Fibroblast of lung (primary cell): ENCODE measurements around the gene LILRB2. TPM values are rescaled to one million over a fixed set of nuclear protein-coding genes. Genes with fewer than 3 reads are reported as not detected.

Experiments used
- DNase-seq, 2 donors: peaks; one replicate each; pipeline versions ENCODE4 v3.0.0 to v3.0.0-alpha.2; 2010; ENCODE audit warnings: low read depth in 2 of 2
- H2AFZ ChIP-seq: 2 replicates; pipeline ENCODE4 v1.5.1; 2012; ENCODE audit warnings: low read length, control low read depth, inconsistent platforms
- H3K27ac ChIP-seq: 2 replicates; pipeline ENCODE4 v1.5.1; 2011; ENCODE audit warnings: low read length, control low read depth; ENCODE audit not compliant: insufficient read depth
- H3K27me3 ChIP-seq: 2 replicates; pipeline ENCODE4 v1.5.1; 2011; ENCODE audit warnings: mild to moderate bottlenecking, low read length; ENCODE audit not compliant: control insufficient read depth, insufficient read depth
- H3K36me3 ChIP-seq: 2 replicates; pipeline ENCODE4 v1.5.1; 2011; ENCODE audit warnings: low read length; ENCODE audit not compliant: control insufficient read depth, insufficient read depth
- H3K4me1 ChIP-seq: 2 replicates; pipeline ENCODE4 v1.5.1; 2011; ENCODE audit warnings: low read length; ENCODE audit not compliant: control insufficient read depth, insufficient read depth; ENCODE audit errors: extremely low read depth
- H3K4me2 ChIP-seq: 2 replicates; pipeline ENCODE4 v1.5.1; 2011; ENCODE audit warnings: low read length, control low read depth; ENCODE audit not compliant: insufficient read depth; ENCODE audit errors: extremely low read depth
- H3K4me3 ChIP-seq, 4 experiments: fragments of 200-600 bp in 1 of 4; sonication (generic) in 1 of 4; replicated peaks in 1 of 4; 2 replicates each; pipeline ENCODE4 v1.5.1; 2011 to 2016; ENCODE audit warnings: low read length in 4 of 4, low read depth in 3 of 4, mild to moderate bottlenecking in 3 of 4, control low read depth in 2 of 4, inconsistent platforms in 1 of 4, mixed read lengths in 1 of 4; ENCODE audit not compliant: insufficient read depth in 1 of 4; ENCODE audit errors: control extremely low read depth in 1 of 4
- H3K79me2 ChIP-seq: 2 replicates; pipeline ENCODE4 v1.5.1; 2012; ENCODE audit warnings: mild to moderate bottlenecking, low read length, inconsistent platforms; ENCODE audit not compliant: control insufficient read depth, insufficient read depth
- H3K9ac ChIP-seq: 2 replicates; pipeline ENCODE4 v1.5.1; 2011; ENCODE audit warnings: mild to moderate bottlenecking, low read length, control low read depth; ENCODE audit not compliant: insufficient read depth
- H3K9me3 ChIP-seq: 2 replicates; pipeline ENCODE4 v1.5.1; 2012; ENCODE audit warnings: low read depth, low read length; ENCODE audit not compliant: control insufficient read depth, insufficient read depth
- H4K20me1 ChIP-seq: 2 replicates; pipeline ENCODE4 v1.5.1; 2011; ENCODE audit warnings: low read length; ENCODE audit not compliant: control insufficient read depth, insufficient read depth; ENCODE audit errors: extremely low read depth
- CTCF ChIP-seq, 2 donors: IDR thresholded peaks in 1 of 2; conservative IDR thresholded peaks in 1 of 2; 1 replicate in 1 of 2; 2 replicates in 1 of 2; pipeline ENCODE4 v1.5.1; 2011 to 2012; ENCODE audit warnings: low read length in 2 of 2, control low read depth in 1 of 2, inconsistent platforms in 1 of 2, low read depth in 1 of 2, mild to moderate bottlenecking in 1 of 2
- EZH2 ChIP-seq: IDR thresholded peaks from 2 replicates; pipeline ENCODE4 v1.5.1; 2012; ENCODE audit warnings: low read length, control low read depth, mild to moderate bottlenecking; ENCODE audit errors: missing control alignments
- polyA plus RNA-seq, 2 donors: library from polyadenylated mRNA; depleted of rRNA in 1 of 2; stranded (reverse) in 1 of 2; unstranded in 1 of 2; fragments of >200 nt; gene quantifications; 2 replicates each; pipeline ENCODE4 v1.2.1, GENCODE V29; 2011 to 2012; ENCODE audit warnings: missing spikeins in 1 of 2
- total RNA-seq: library from RNA; depleted of rRNA; stranded (reverse); fragments of >200 nt; gene quantifications from 2 replicates; pipeline ENCODE4 v1.2.1, GENCODE V29; 2014

Gene LILRB2
- total and polyA plus RNA-seq, 2 donors (not counting 1 experiment from before 2014, with no cell fraction given), result not detected

- Histone ChIP-seq H2AFZ (no peak overlapping the region), H4K20me1 (no peaks in the 10 kb centered on the region), H3K36me3 (no peaks in the 10 kb centered on the region), H3K4me3 (no peak overlapping the region), H3K4me2 (no peak overlapping the region), H3K9ac (no peak overlapping the region), H3K4me1 (no peaks in the 10 kb centered on the region), H3K27me3 (no peaks in the 10 kb centered on the region), H3K9me3 (no peaks in the 10 kb centered on the region), H3K79me2 (no peaks in the 10 kb centered on the region), H3K27ac (no peak overlapping the region)
- no peak for TF ChIP-seq CTCF (conservative IDR thresholded peaks at IDR 0.05 in 1 of 2, IDR thresholded peaks at IDR 0.05 in 1 of 2; ENCODE audit: low read depth in 1 of 2, low read length in 2 of 2)
- DNase-seq, result no peak
These were observed 24.2 kb upstream of the LILRB2 start for GRCh38 chr19:54305141-54305540.

GRCh38 chr19:54302257-54302656, 21.3 kb upstream of the LILRB2 start:
- H3K4me1 ChIP-seq, result no peaks in the 10 kb centered on the region
- H3K4me3 ChIP-seq, result no peak overlapping the region
- H4K20me1 ChIP-seq, result no peaks in the 10 kb centered on the region
- no peaks in the 10 kb centered on the region for H3K79me2 ChIP-seq
- no peak overlapping the region for H3K9ac ChIP-seq
- TF ChIP-seq CTCF (conservative IDR thresholded peaks at IDR 0.05 in 1 of 2, IDR thresholded peaks at IDR 0.05 in 1 of 2; ENCODE audit: low read depth in 1 of 2, low read length in 2 of 2) (no peak), EZH2 (no peak)
- H2AFZ ChIP-seq, result no peak overlapping the region
- no peak for DNase-seq
- H3K36me3 ChIP-seq, result no peaks in the 10 kb centered on the region
- H3K27ac ChIP-seq, result no peak overlapping the region
- H3K27me3 ChIP-seq, result no peaks in the 10 kb centered on the region
- no peak overlapping the region for H3K4me2 ChIP-seq
- H3K9me3 ChIP-seq, result no peaks in the 10 kb centered on the region

GRCh38 chr19:54299515-54299914, 18.6 kb upstream of the LILRB2 start:
- Histone ChIP-seq H3K36me3 (no peaks in the 10 kb centered on the region), H3K79me2 (no peaks in the 10 kb centered on the region), H3K4me1 (no peaks in the 10 kb centered on the region), H3K4me2 (no peak overlapping the region), H3K9me3 (no peaks in the 10 kb centered on the region), H3K4me3 (no peak overlapping the region), H3K27me3 (no peaks in the 10 kb centered on the region), H2AFZ (no peak overlapping the region), H3K27ac (no peak overlapping the region), H4K20me1 (no peaks in the 10 kb centered on the region), H3K9ac (no peak overlapping the region)
- TF ChIP-seq CTCF (conservative IDR thresholded peaks at IDR 0.05 in 1 of 2, IDR thresholded peaks at IDR 0.05 in 1 of 2; ENCODE audit: low read depth in 1 of 2, low read length in 2 of 2), result no peak
- no peak for TF ChIP-seq EZH2
- no peak for DNase-seq
